CD8-positive, alpha-beta memory T cell (primary cell): Measurements from ENCODE around the gene SLITRK4. TPM values are rescaled to one million over a fixed set of nuclear protein-coding genes. Genes with fewer than 3 reads are reported as not detected.

ENCODE experiments used
- CTCF ChIA-PET: fragments of 350-600 bp; sonication (Branson Sonifier 250); formaldehyde crosslinking; loops from one replicate; lab custom pipeline; 2021; ENCODE audit warnings: antibody characterized with exemption; lab: Charles Lee
- POLR2A ChIA-PET: fragments of 350-600 bp; sonication (Branson Sonifier 250); formaldehyde crosslinking; loops from one replicate; lab custom pipeline; 2021; ENCODE audit warnings: antibody characterized with exemption; lab: Charles Lee
- DNase-seq, 5 donors: peaks; one replicate each; pipeline versions ENCODE4 v3.0.0 to v3.0.0-alpha.2; 2020 to 2022; ENCODE audit warnings: mixed read lengths in 1 of 5
- H3K27ac ChIP-seq: one replicate; pipeline ENCODE4 v1.7.0; 2013; ENCODE audit warnings: low read depth, mild to moderate bottlenecking, low read length, moderate library complexity
- H3K27me3 ChIP-seq: 2 replicates; pipeline ENCODE4 v1.7.0; 2013; ENCODE audit warnings: low read length, mild to moderate bottlenecking; ENCODE audit not compliant: insufficient read depth, poor library complexity, severe bottlenecking
- H3K36me3 ChIP-seq: 2 replicates; pipeline ENCODE4 v1.7.0; 2013; ENCODE audit warnings: mild to moderate bottlenecking, low read length, moderate library complexity; ENCODE audit not compliant: insufficient read depth
- H3K4me1 ChIP-seq: 2 replicates; pipeline ENCODE4 v1.7.0; 2013; ENCODE audit warnings: mild to moderate bottlenecking, low read length, moderate library complexity; ENCODE audit not compliant: insufficient read depth
- H3K4me3 ChIP-seq: 2 replicates; pipeline ENCODE4 v1.7.0; 2013; ENCODE audit warnings: mild to moderate bottlenecking, low read length
- H3K9me3 ChIP-seq: 2 replicates; pipeline ENCODE4 v1.7.0; 2013; ENCODE audit warnings: mild to moderate bottlenecking, low read length
- H3K27ac Mint-ChIP-seq, 8 donors: one replicate each; pipeline ENCODE4 v1.8.0; 2020 to 2021; ENCODE audit warnings: mixed read lengths in 8 of 8, mild to moderate bottlenecking in 6 of 8, inconsistent platforms in 3 of 8, moderate library complexity in 3 of 8
- H3K27me3 Mint-ChIP-seq, 2 donors: one replicate each; pipeline ENCODE4 v1.8.0; 2020 to 2021; ENCODE audit warnings: mixed read lengths in 2 of 2, mild to moderate bottlenecking in 1 of 2, moderate library complexity in 1 of 2
- H3K36me3 Mint-ChIP-seq, 3 donors: one replicate each; pipeline ENCODE4 v1.8.0; 2020 to 2021; ENCODE audit warnings: mixed read lengths in 3 of 3, inconsistent platforms in 1 of 3, mild to moderate bottlenecking in 1 of 3
- H3K4me1 Mint-ChIP-seq, 3 donors: one replicate each; pipeline ENCODE4 v1.8.0; 2020 to 2021; ENCODE audit warnings: mixed read lengths in 3 of 3, inconsistent platforms in 1 of 3, mild to moderate bottlenecking in 1 of 3
- H3K4me3 Mint-ChIP-seq, 7 donors: one replicate each; pipeline ENCODE4 v1.8.0; 2020 to 2021; ENCODE audit warnings: mixed read lengths in 7 of 7, mild to moderate bottlenecking in 6 of 7, moderate library complexity in 4 of 7, inconsistent platforms in 2 of 7
- H3K9me3 Mint-ChIP-seq, 5 donors: one replicate each; pipeline ENCODE4 v1.8.0; 2020 to 2022; ENCODE audit warnings: mixed read lengths in 5 of 5, mild to moderate bottlenecking in 3 of 5, moderate library complexity in 2 of 5, inconsistent platforms in 1 of 5
- polyA plus RNA-seq: library from polyadenylated mRNA; unstranded; fragments of 300-500 nt; fragmentation: Illumina TruSeq; gene quantifications from one replicate; pipeline ENCODE4 v1.2.3, GENCODE V29; 2021
- total RNA-seq, 2 experiments: library from RNA; stranded (reverse); gene quantifications; one replicate each; pipeline ENCODE4 v1.2.3, GENCODE V29; 2021

Gene SLITRK4
- total RNA-seq (not detected), polyA plus RNA-seq (not detected)

- H3K27me3 ChIP-seq = no peaks in the 10 kb centered on the region
- no peak within 1 kb of the TSS for H3K4me3 ChIP-seq
- ChIA-PET POLR2A (no interaction called here), CTCF (no interaction called here)
- H3K27ac ChIP-seq = no peak within 1 kb of the TSS
- Mint-ChIP-seq H3K27ac (no peak within 1 kb of the TSS), H3K4me1 (peaks cover 0 to 4% (median 0%) of the 10 kb centered on the region in 3 donors), H3K27me3 (peaks cover 5 to 11% of the 10 kb centered on the region in 2 donors), H3K4me3 (no peak within 1 kb of the TSS), H3K36me3 (no peaks in the 10 kb centered on the region), H3K9me3 (peaks cover 0 to 14% (median 5%) of the 10 kb centered on the region in 5 donors)
- no peaks in the 10 kb centered on the region for H3K9me3 ChIP-seq
- no peaks in the 10 kb centered on the region for H3K4me1 ChIP-seq
- no peak for DNase-seq
- no peaks in the 10 kb centered on the region for H3K36me3 ChIP-seq
Observed at GRCh38 chrX:143635915-143636314, at the start of gene SLITRK4. Gene SLITRK4 (minus strand): TSS chrX:143636101. CDS start chrX:143631108, 4,993 bp downstream.

- Histone ChIP-seq H3K9me3 (no peaks in the 10 kb centered on the region), H3K4me1 (no peaks in the 10 kb centered on the region), H3K27ac (no peak overlapping the region), H3K36me3 (no peaks in the 10 kb centered on the region), H3K4me3 (no peak overlapping the region), H3K27me3 (no peaks in the 10 kb centered on the region)
- Mint-ChIP-seq H3K9me3 (peaks cover 0 to 8% (median 0%) of the 10 kb centered on the region in 5 donors), H3K4me3 (no peak overlapping the region), H3K4me1 (no peaks in the 10 kb centered on the region), H3K36me3 (no peaks in the 10 kb centered on the region), H3K27me3 (no peaks in the 10 kb centered on the region), H3K27ac (no peak overlapping the region)
- ChIA-PET CTCF (no interaction called here), POLR2A (no interaction called here)
- no peak for DNase-seq
Observed at GRCh38 chrX:143683486-143683885, 47.6 kb upstream of the SLITRK4 start.

- Histone ChIP-seq H3K4me3 (no peak overlapping the region), H3K36me3 (no peaks in the 10 kb centered on the region), H3K27ac (no peak overlapping the region), H3K4me1 (no peaks in the 10 kb centered on the region), H3K9me3 (no peaks in the 10 kb centered on the region), H3K27me3 (no peaks in the 10 kb centered on the region)
- Mint-ChIP-seq H3K4me1 (no peaks in the 10 kb centered on the region), H3K27me3 (peaks cover 0 to 2% of the 10 kb centered on the region in 2 donors), H3K4me3 (no peak overlapping the region), H3K9me3 (peaks cover 0 to 5% (median 3%) of the 10 kb centered on the region in 5 donors), H3K36me3 (no peaks in the 10 kb centered on the region), H3K27ac (no peak overlapping the region)
- POLR2A ChIA-PET = no interaction called here
- CTCF ChIA-PET = no interaction called here
- no peak for DNase-seq
Observed at GRCh38 chrX:143674926-143675325, 39.0 kb upstream of the SLITRK4 start.

- Mint-ChIP-seq H3K4me3 (no peak overlapping the region), H3K27me3 (peaks cover 0 to 1% of the 10 kb centered on the region in 2 donors), H3K4me1 (no peaks in the 10 kb centered on the region), H3K27ac (no peak overlapping the region), H3K36me3 (no peaks in the 10 kb centered on the region), H3K9me3 (peaks cover 0 to 3% (median 2%) of the 10 kb centered on the region in 5 donors)
- Histone ChIP-seq H3K4me3 (no peak overlapping the region), H3K9me3 (no peaks in the 10 kb centered on the region), H3K27ac (no peak overlapping the region), H3K4me1 (no peaks in the 10 kb centered on the region), H3K27me3 (no peaks in the 10 kb centered on the region), H3K36me3 (no peaks in the 10 kb centered on the region)
- ChIA-PET CTCF (no interaction called here), POLR2A (no interaction called here)
- no peak for DNase-seq
Observed at GRCh38 chrX:143669395-143669794, 33.5 kb upstream of the SLITRK4 start.

- Histone ChIP-seq H3K27ac (no peak overlapping the region), H3K27me3 (no peaks in the 10 kb centered on the region), H3K36me3 (no peaks in the 10 kb centered on the region), H3K4me1 (no peaks in the 10 kb centered on the region), H3K4me3 (no peak overlapping the region), H3K9me3 (no peaks in the 10 kb centered on the region)
- no peak overlapping the region for H3K4me3 Mint-ChIP-seq
- no peak overlapping the region for H3K27ac Mint-ChIP-seq
- H3K4me1 Mint-ChIP-seq = no peaks in the 10 kb centered on the region
- H3K27me3 Mint-ChIP-seq = no peaks in the 10 kb centered on the region
- H3K36me3 Mint-ChIP-seq = no peaks in the 10 kb centered on the region
- H3K9me3 Mint-ChIP-seq = peaks cover 0 to 3% (median 0%) of the 10 kb centered on the region in 5 donors
- ChIA-PET CTCF (no interaction called here), POLR2A (no interaction called here)
- DNase-seq = no peak
Observed at GRCh38 chrX:143664302-143664701, 28.4 kb upstream of the SLITRK4 start.

- no peak for DNase-seq
- Mint-ChIP-seq H3K27me3 (no peaks in the 10 kb centered on the region), H3K36me3 (no peaks in the 10 kb centered on the region), H3K27ac (no peak overlapping the region), H3K9me3 (peaks cover 0 to 3% (median 0%) of the 10 kb centered on the region in 5 donors), H3K4me3 (no peak overlapping the region), H3K4me1 (no peaks in the 10 kb centered on the region)
- Histone ChIP-seq H3K9me3 (no peaks in the 10 kb centered on the region), H3K36me3 (no peaks in the 10 kb centered on the region), H3K4me1 (no peaks in the 10 kb centered on the region), H3K4me3 (no peak overlapping the region), H3K27me3 (no peaks in the 10 kb centered on the region), H3K27ac (no peak overlapping the region)
- CTCF ChIA-PET = no interaction called here
- POLR2A ChIA-PET = no interaction called here
Observed at GRCh38 chrX:143663755-143664154, 27.9 kb upstream of the SLITRK4 start.

GRCh38 chrX:143661286-143661685 is 25.4 kb upstream of the SLITRK4 start:
- no peak for DNase-seq
- POLR2A ChIA-PET = no interaction called here
- no peak overlapping the region for H3K4me3 Mint-ChIP-seq

GRCh38 chrX:143648705-143649104 is 12.8 kb upstream of the SLITRK4 start:
- no peaks in the 10 kb centered on the region for H3K27me3 Mint-ChIP-seq
- ChIA-PET POLR2A (no interaction called here), CTCF (no interaction called here)
- H3K27ac Mint-ChIP-seq = no peak overlapping the region
- Histone ChIP-seq H3K9me3 (no peaks in the 10 kb centered on the region), H3K27ac (no peak overlapping the region), H3K36me3 (no peaks in the 10 kb centered on the region), H3K27me3 (no peaks in the 10 kb centered on the region), H3K4me1 (no peaks in the 10 kb centered on the region), H3K4me3 (no peak overlapping the region)
- DNase-seq = no peak
- no peaks in the 10 kb centered on the region for H3K4me1 Mint-ChIP-seq
- peak overlapping the region in 2 of 7 donors; percentile 33 to 81 for H3K4me3 Mint-ChIP-seq
- no peaks in the 10 kb centered on the region for H3K36me3 Mint-ChIP-seq
- H3K9me3 Mint-ChIP-seq = no peaks in the 10 kb centered on the region

More at GRCh38 chrX:143661286-143661685, 25.4 kb upstream of the SLITRK4 start:
- Histone ChIP-seq H3K9me3 (no peaks in the 10 kb centered on the region), H3K27ac (no peak overlapping the region), H3K27me3 (no peaks in the 10 kb centered on the region), H3K4me3 (no peak overlapping the region), H3K4me1 (no peaks in the 10 kb centered on the region), H3K36me3 (no peaks in the 10 kb centered on the region)
- H3K27ac Mint-ChIP-seq = no peak overlapping the region
- no peaks in the 10 kb centered on the region for H3K4me1 Mint-ChIP-seq
- H3K27me3 Mint-ChIP-seq = no peaks in the 10 kb centered on the region
- no peaks in the 10 kb centered on the region for H3K36me3 Mint-ChIP-seq
- H3K9me3 Mint-ChIP-seq = peaks cover 0 to 3% (median 0%) of the 10 kb centered on the region in 5 donors
- CTCF ChIA-PET = no interaction called here
